Ovary (tissue), 9 donors: ENCODE data around the gene SDK1. TPM values are rescaled to one million over a fixed set of nuclear protein-coding genes. Genes with fewer than 3 reads are reported as not detected.

Experiments used
- DNase-seq, 5 donors: peaks; one replicate each; pipeline ENCODE4 v3.0.0-alpha.2; 2019 to 2020
- H3K27ac ChIP-seq, 2 donors: fragments of 200-600 bp; one replicate each; pipeline versions ENCODE4 v1.5.1 to v1.8.0; 2019 to 2022
- H3K27me3 ChIP-seq: fragments of 200-600 bp; one replicate; pipeline ENCODE4 v1.8.0; 2022
- H3K36me3 ChIP-seq: fragments of 200-600 bp; sonication (generic); one replicate; pipeline ENCODE4 v1.5.1; 2019
- H3K4me1 ChIP-seq: one replicate; pipeline ENCODE4 v1.8.1; 2013; ENCODE audit warnings: mild to moderate bottlenecking, moderate library complexity; ENCODE audit not compliant: insufficient read depth
- H3K4me3 ChIP-seq: fragments of 200-600 bp; sonication (generic); one replicate; pipeline ENCODE4 v1.5.1; 2017
- H3K9me3 ChIP-seq, 2 donors: fragments of 200-600 bp in 1 of 2; sonication (generic) in 1 of 2; one replicate each; pipeline versions ENCODE4 v1.5.1 to v1.8.1; 2013 to 2019; ENCODE audit warnings: mild to moderate bottlenecking in 1 of 2, moderate library complexity in 1 of 2
- CTCF ChIP-seq, 3 donors: fragments of 450-650 bp in 2 of 3; fragments of 200-600 bp in 1 of 3; IDR thresholded peaks; one replicate each; pipeline versions ENCODE4 v1.5.1 to v1.8.0; 2016 to 2022; ENCODE audit warnings: antibody characterized with exemption in 3 of 3, mild to moderate bottlenecking in 1 of 3
- EP300 ChIP-seq: sonication (generic); formaldehyde crosslinking; IDR thresholded peaks from one replicate; pipeline ENCODE4 v1.6.1; 2017; ENCODE audit warnings: antibody characterized with exemption
- POLR2A ChIP-seq: fragments of 450-650 bp; IDR thresholded peaks from one replicate; pipeline ENCODE4 v1.6.1; 2017; ENCODE audit warnings: antibody characterized with exemption, mild to moderate bottlenecking, moderate library complexity
- WGBS, 3 donors: extraction: QIAGEN DNeasy Blood & Tissue Kit in 1 of 3; methylation state at CpG; one replicate each; pipeline versions ENCODE4 v1.1.5 to v1.1.7; 2013 to 2017; 5-methylcytosine and 5-hydroxymethylcytosine counted together
- intact Hi-C, 4 donors: fragments of 100-400 bp; cut with DNase I; formaldehyde crosslinking; loops; one replicate each; pipeline versions ENCODE4 v1.11.0 to v1.15.1; 2022 to 2023
- polyA plus RNA-seq, 2 donors: library from polyadenylated mRNA; stranded (reverse); fragments of 200-250 nt in 1 of 2; fragments of 350-450 nt in 1 of 2; fragmentation: Illumina TruSeq in 1 of 2; extraction: RNeasy Lipid Tissue Mini Kit (QIAGEN cat#74804) in 1 of 2; gene quantifications; one replicate each; pipeline ENCODE4 v1.2.3, GENCODE V29; 2013 to 2014
- total RNA-seq, 7 donors: library from RNA; depleted of rRNA in 2 of 7; stranded (reverse); fragments of >200 nt in 2 of 7; fragmentation: NEBNext Ultra II Directional in 3 of 7; extraction: Animal tissue kit (Norgen Biotek cat#: 25700) in 3 of 7; gene quantifications; one replicate each; pipeline versions ENCODE4 v1.1.0 to v1.2.4, GENCODE V29; 2016 to 2023
- donor health status: DM: no; HTN: no; CAD: no; lungs with moderate emphysema.
- donor health status: DM: no; HTN: no; CAD: no.
- donor health status: Bipolar disorder and iron deficiency.
- donor health status: DM: yes; HTN: yes; CAD: no.
- donor health status: DM: no; HTN: no; CAD: no.
- donor health status: DM: yes; HTN: yes; CAD: no.

SDK1 gene
- total and polyA plus RNA-seq, 9 donors, result 1.2 to 13.3 (median 4.4) TPM

GRCh38 chr7:4265066-4265465 is 964.0 kb downstream of the SDK1 start:
- H3K36me3 ChIP-seq, result no peaks in the 10 kb centered on the region
- intact Hi-C loops, result no loop called here
- no peak for DNase-seq

GRCh38 chr7:4265676-4266075 is 964.6 kb downstream of the SDK1 start:
- H3K4me3 ChIP-seq, result no peak overlapping the region
- no peak overlapping the region for H3K27ac ChIP-seq
- H3K9me3 ChIP-seq, result no peaks in the 10 kb centered on the region
- H3K36me3 ChIP-seq, result no peaks in the 10 kb centered on the region
- WGBS, 3 donors, result 62 to 86% (median 79%) methylated on average over 15 of the region's 15 CpGs
- H3K27me3 ChIP-seq, result no peaks in the 10 kb centered on the region
- H3K4me1 ChIP-seq, result peaks cover 6% of the 10 kb centered on the region
- intact Hi-C loops, result no loop called here
- no peak for TF ChIP-seq CTCF (IDR thresholded peaks at IDR 0.05)
- no peak for TF ChIP-seq EP300
- TF ChIP-seq POLR2A, result no peak
- no peak for DNase-seq

More at GRCh38 chr7:4265066-4265465, 964.0 kb downstream of the SDK1 start:
- no peak overlapping the region for H3K27ac ChIP-seq
- 10 to 38% (median 35%) methylated on average over 42 to 43 of the region's 43 CpGs for WGBS, 3 donors
- no peak overlapping the region for H3K4me3 ChIP-seq
- peaks cover 6% of the 10 kb centered on the region for H3K4me1 ChIP-seq
- no peaks in the 10 kb centered on the region for H3K27me3 ChIP-seq
- H3K9me3 ChIP-seq, result no peaks in the 10 kb centered on the region
- TF ChIP-seq CTCF (IDR thresholded peaks at IDR 0.05), result no peak
- no peak for TF ChIP-seq EP300
- no peak for TF ChIP-seq POLR2A

- Histone ChIP-seq H3K36me3 (no peaks in the 10 kb centered on the region), H3K4me3 (no peak overlapping the region), H3K27ac (no peak overlapping the region), H3K27me3 (no peaks in the 10 kb centered on the region), H3K4me1 (peaks cover 3% of the 10 kb centered on the region), H3K9me3 (no peaks in the 10 kb centered on the region)
- DNase-seq, result no peak
- intact Hi-C loops, result no loop called here
- TF ChIP-seq CTCF (IDR thresholded peaks at IDR 0.05) (no peak), EP300 (no peak), POLR2A (no peak)
- WGBS, 3 donors, result 80 to 88% (median 87%) methylated on average over 21 of the region's 21 CpGs
Measured at GRCh38 chr7:4266270-4267040, 965.4 kb downstream of the SDK1 start.

- TF ChIP-seq CTCF (IDR thresholded peaks at IDR 0.05), result no peak
- TF ChIP-seq EP300, result no peak
- Histone ChIP-seq H3K27ac (no peak overlapping the region), H3K4me3 (no peak overlapping the region), H3K4me1 (no peaks in the 10 kb centered on the region), H3K27me3 (no peaks in the 10 kb centered on the region), H3K9me3 (no peaks in the 10 kb centered on the region), H3K36me3 (no peaks in the 10 kb centered on the region)
- DNase-seq, result no peak
- WGBS, 3 donors, result 64 to 81% (median 67%) methylated on average over 21 of the region's 21 CpGs
- intact Hi-C loops, result no loop called here
Measured at GRCh38 chr7:4267341-4268039, 966.4 kb downstream of the SDK1 start.
